Peyer's patch (tissue), 4 donors: ENCODE data around the gene KCTD19. TPM values are rescaled to one million over a fixed set of nuclear protein-coding genes. Genes with fewer than 3 reads are reported as not detected.

Source experiments
- DNase-seq, 3 donors: peaks; one replicate each; pipeline ENCODE4 v3.0.0-alpha.2; 2017 to 2019
- H3K27ac ChIP-seq, 4 donors: fragments of 200-600 bp; sonication (generic); one replicate each; pipeline ENCODE4 v1.5.1; 2016 to 2019
- H3K27me3 ChIP-seq, 2 donors: fragments of 200-600 bp; sonication (generic); one replicate each; pipeline ENCODE4 v1.5.1; 2019
- H3K36me3 ChIP-seq, 3 donors: fragments of 200-600 bp; sonication (generic); one replicate each; pipeline ENCODE4 v1.5.1; 2016 to 2019
- H3K4me1 ChIP-seq, 4 donors: fragments of 200-600 bp; sonication (generic); one replicate each; pipeline ENCODE4 v1.5.1; 2016 to 2019
- H3K4me3 ChIP-seq, 4 donors: fragments of 200-600 bp; sonication (generic); 1 replicate in 3 of 4; 2 replicates in 1 of 4; pipeline ENCODE4 v1.5.1; 2016 to 2019; ENCODE audit warnings: mild to moderate bottlenecking in 1 of 4
- H3K9me3 ChIP-seq, 4 donors: fragments of 200-600 bp; sonication (generic); one replicate each; pipeline ENCODE4 v1.5.1; 2016 to 2019; ENCODE audit warnings: mild to moderate bottlenecking in 1 of 4
- POLR2A ChIP-seq, 2 donors: fragments of 450-650 bp; IDR thresholded peaks; one replicate each; pipeline ENCODE4 v1.5.1; 2017; ENCODE audit warnings: antibody characterized with exemption in 2 of 2, mild to moderate bottlenecking in 2 of 2, moderate library complexity in 2 of 2
- total RNA-seq, 4 donors: library from RNA; depleted of rRNA; stranded (reverse); fragments of >200 nt; gene quantifications; one replicate each; pipeline ENCODE4 v1.1.0, GENCODE V29; 2016
- TF ChIP-seq, protein P1 (sequence below), 6 experiments: fragments of 450-650 bp in 4 of 6; fragments of 200-600 bp in 2 of 6; sonication (generic) in 1 of 6; IDR thresholded peaks; one replicate each; pipeline ENCODE4 v1.5.1; 2017 to 2019; ENCODE audit warnings: antibody characterized with exemption in 6 of 6, mild to moderate bottlenecking in 3 of 6, moderate library complexity in 1 of 6

Gene KCTD19
- total RNA-seq, 4 donors from 2014 or later = not detected

GRCh38 chr16:67246756-67247191 lies 79.8 kb downstream of the KCTD19 start:
- peaks cover 5 to 61% (median 35%) of the 10 kb centered on the region in 4 donors for H3K4me1 ChIP-seq
- peak overlapping the region; percentile 47 to 72 (median 66) for H3K4me3 ChIP-seq
- H3K36me3 ChIP-seq = no peaks in the 10 kb centered on the region
- peak; percentile 84 to 95 (median 94) for DNase-seq
- peak overlapping the region; percentile 85 to 90 (median 88) for H3K27ac ChIP-seq
- peak in 1 of 2 donors; percentile 66 for TF ChIP-seq POLR2A (IDR thresholded peaks at IDR 0.05)
- TF ChIP-seq, protein P1, sequence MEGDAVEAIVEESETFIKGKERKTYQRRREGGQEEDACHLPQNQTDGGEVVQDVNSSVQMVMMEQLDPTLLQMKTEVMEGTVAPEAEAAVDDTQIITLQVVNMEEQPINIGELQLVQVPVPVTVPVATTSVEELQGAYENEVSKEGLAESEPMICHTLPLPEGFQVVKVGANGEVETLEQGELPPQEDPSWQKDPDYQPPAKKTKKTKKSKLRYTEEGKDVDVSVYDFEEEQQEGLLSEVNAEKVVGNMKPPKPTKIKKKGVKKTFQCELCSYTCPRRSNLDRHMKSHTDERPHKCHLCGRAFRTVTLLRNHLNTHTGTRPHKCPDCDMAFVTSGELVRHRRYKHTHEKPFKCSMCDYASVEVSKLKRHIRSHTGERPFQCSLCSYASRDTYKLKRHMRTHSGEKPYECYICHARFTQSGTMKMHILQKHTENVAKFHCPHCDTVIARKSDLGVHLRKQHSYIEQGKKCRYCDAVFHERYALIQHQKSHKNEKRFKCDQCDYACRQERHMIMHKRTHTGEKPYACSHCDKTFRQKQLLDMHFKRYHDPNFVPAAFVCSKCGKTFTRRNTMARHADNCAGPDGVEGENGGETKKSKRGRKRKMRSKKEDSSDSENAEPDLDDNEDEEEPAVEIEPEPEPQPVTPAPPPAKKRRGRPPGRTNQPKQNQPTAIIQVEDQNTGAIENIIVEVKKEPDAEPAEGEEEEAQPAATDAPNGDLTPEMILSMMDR (IDR thresholded peaks at IDR 0.05) = peak in 3 of 6 experiments; percentile 5 to 36 (median 23)
- H3K27me3 ChIP-seq = peaks cover 0 to 5% of the 10 kb centered on the region in 2 donors
- H3K9me3 ChIP-seq = no peaks in the 10 kb centered on the region

- Histone ChIP-seq H3K4me3 (peak overlapping the region; percentile 47 to 72 (median 66)), H3K27ac (peak overlapping the region; percentile 85 to 90 (median 88)), H3K36me3 (no peaks in the 10 kb centered on the region), H3K27me3 (peaks cover 0 to 5% of the 10 kb centered on the region in 2 donors), H3K9me3 (no peaks in the 10 kb centered on the region), H3K4me1 (peaks cover 6 to 67% (median 38%) of the 10 kb centered on the region in 4 donors)
- TF ChIP-seq, protein P1 (IDR thresholded peaks at IDR 0.05) = peak in 4 of 6 experiments; percentile 27 to 42 (median 34)
- TF ChIP-seq POLR2A (IDR thresholded peaks at IDR 0.05) = no peak
- peak; percentile 70 to 82 (median 80) for DNase-seq
Measured at GRCh38 chr16:67246081-67246755, 80.3 kb downstream of the KCTD19 start.

DNA sequence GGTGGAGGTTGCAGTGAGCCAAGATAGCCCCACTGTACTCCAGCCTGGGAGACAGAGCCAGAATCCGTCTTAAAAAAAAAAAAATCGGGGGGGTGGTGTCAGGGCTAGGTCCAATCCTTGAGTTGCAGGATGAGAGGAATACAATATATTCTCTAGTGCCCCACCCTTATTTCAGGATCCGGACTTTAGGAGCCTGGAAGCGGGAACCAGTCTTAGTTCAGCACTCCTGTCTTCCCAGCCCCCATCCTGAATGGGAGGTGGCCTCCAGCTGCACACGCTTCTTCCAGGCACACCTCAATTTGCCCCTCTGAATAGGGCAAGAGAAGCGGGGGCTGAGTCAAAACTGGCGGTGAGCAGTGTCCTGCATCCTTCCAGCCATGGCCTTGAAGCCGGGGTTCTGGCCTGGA lies 80.9 kb downstream of the KCTD19 start:
- Histone ChIP-seq H3K27me3 (peaks cover 0 to 5% of the 10 kb centered on the region in 2 donors), H3K9me3 (no peaks in the 10 kb centered on the region), H3K27ac (peak overlapping the region; percentile 85 to 90 (median 88)), H3K4me1 (peaks cover 10 to 72% (median 40%) of the 10 kb centered on the region in 4 donors), H3K4me3 (peak overlapping the region; percentile 47 to 72 (median 66)), H3K36me3 (no peaks in the 10 kb centered on the region)
- no peak for DNase-seq
- TF ChIP-seq POLR2A (IDR thresholded peaks at IDR 0.05) = no peak
- TF ChIP-seq, protein P1 (IDR thresholded peaks at IDR 0.05) = no peak

DNA sequence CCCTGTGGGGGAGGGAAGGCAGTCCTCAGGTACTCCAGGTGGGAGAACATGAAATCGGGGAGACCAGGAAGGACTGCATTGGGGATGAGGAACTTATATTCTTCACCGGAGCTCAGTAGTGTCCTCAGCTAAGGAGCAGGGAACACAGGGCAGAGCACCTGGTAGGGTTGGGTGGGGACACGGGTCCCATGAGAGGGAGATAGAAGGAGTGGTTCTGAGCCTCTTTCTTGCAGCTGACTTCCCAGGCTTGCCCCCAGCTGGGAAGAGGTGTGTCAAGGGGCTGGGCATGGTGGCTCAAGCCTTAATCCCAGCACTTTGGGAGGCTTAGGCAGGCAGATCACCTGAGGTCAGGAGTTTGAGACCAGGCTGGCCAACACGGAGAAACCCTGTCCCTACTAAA lies 81.4 kb downstream of the KCTD19 start:
- peak in 1 of 3 donors; percentile 43 for DNase-seq
- Histone ChIP-seq H3K4me3 (peak overlapping the region in 1 of 4 donors; percentile 72), H3K27ac (peak overlapping the region; percentile 85 to 90 (median 88)), H3K9me3 (no peaks in the 10 kb centered on the region), H3K4me1 (peaks cover 10 to 76% (median 40%) of the 10 kb centered on the region in 4 donors), H3K36me3 (no peaks in the 10 kb centered on the region), H3K27me3 (peaks cover 0 to 5% of the 10 kb centered on the region in 2 donors)
- TF ChIP-seq POLR2A (IDR thresholded peaks at IDR 0.05) = no peak
- TF ChIP-seq, protein P1 (IDR thresholded peaks at IDR 0.05) = no peak

- peak overlapping the region; percentile 85 to 90 (median 88) for H3K27ac ChIP-seq
- peaks cover 0 to 5% of the 10 kb centered on the region in 2 donors for H3K27me3 ChIP-seq
- no peak for TF ChIP-seq POLR2A (IDR thresholded peaks at IDR 0.05)
- TF ChIP-seq, protein P1 (IDR thresholded peaks at IDR 0.05) = no peak
- H3K9me3 ChIP-seq = no peaks in the 10 kb centered on the region
- no peak overlapping the region for H3K4me3 ChIP-seq
- peaks cover 10 to 76% (median 40%) of the 10 kb centered on the region in 4 donors for H3K4me1 ChIP-seq
- DNase-seq = peak; percentile 58 to 89 (median 79)
- H3K36me3 ChIP-seq = peaks cover 0 to 2% (median 0%) of the 10 kb centered on the region in 3 donors
Measured at GRCh38 chr16:67244387-67245185, 82.0 kb downstream of the KCTD19 start.
